Tibial nerve (tissue), 4 donors: ENCODE measurements around the gene TRMT61A. TPM values are rescaled to one million over a fixed set of nuclear protein-coding genes. Genes with fewer than 3 reads are reported as not detected.

Experiments
- DNase-seq, 2 donors: peaks; one replicate each; pipeline ENCODE4 v3.0.0-alpha.2; 2019; ENCODE audit warnings: low spot score in 2 of 2
- H3K27ac ChIP-seq, 4 donors: fragments of 200-600 bp; sonication (generic) in 3 of 4; one replicate each; pipeline ENCODE4 v1.5.1; 2017 to 2019; ENCODE audit warnings: mild to moderate bottlenecking in 1 of 4
- H3K27me3 ChIP-seq, 2 donors: fragments of 200-600 bp; sonication (generic) in 1 of 2; one replicate each; pipeline versions ENCODE4 v1.5.1 to v1.6.0; 2017 to 2019
- H3K36me3 ChIP-seq, 3 donors: fragments of 200-600 bp; sonication (generic); one replicate each; pipeline ENCODE4 v1.5.1; 2018 to 2019
- H3K4me1 ChIP-seq, 4 donors: fragments of 200-600 bp; sonication (generic) in 3 of 4; one replicate each; pipeline ENCODE4 v1.5.1; 2017 to 2019
- H3K4me3 ChIP-seq, 4 donors: fragments of 200-600 bp; sonication (generic) in 3 of 4; one replicate each; pipeline ENCODE4 v1.5.1; 2017 to 2019; ENCODE audit warnings: mild to moderate bottlenecking in 1 of 4, moderate library complexity in 1 of 4
- H3K9me3 ChIP-seq, 4 donors: fragments of 200-600 bp; sonication (generic) in 3 of 4; one replicate each; pipeline ENCODE4 v1.5.1; 2017 to 2019
- CTCF ChIP-seq, 5 experiments: fragments of 200-600 bp in 3 of 5; fragments of 450-650 bp in 2 of 5; sonication (generic) in 3 of 5; IDR thresholded peaks; one replicate each; pipeline ENCODE4 v1.5.1; 2016 to 2019; ENCODE audit warnings: antibody characterized with exemption in 5 of 5, mild to moderate bottlenecking in 3 of 5, moderate library complexity in 2 of 5
- EP300 ChIP-seq, 2 donors: sonication (generic); formaldehyde crosslinking; IDR thresholded peaks; one replicate each; pipeline ENCODE4 v1.6.1; 2017; ENCODE audit warnings: antibody characterized with exemption in 2 of 2, mild to moderate bottlenecking in 1 of 2
- POLR2A ChIP-seq, 2 donors: fragments of 450-650 bp; IDR thresholded peaks; one replicate each; pipeline ENCODE4 v1.6.1; 2017; ENCODE audit warnings: antibody characterized with exemption in 2 of 2, mild to moderate bottlenecking in 2 of 2, moderate library complexity in 2 of 2
- WGBS, 2 donors: methylation state at CpG; one replicate each; pipeline ENCODE4 v1.1.5; 2018; 5-methylcytosine and 5-hydroxymethylcytosine counted together
- total RNA-seq, 4 donors: library from RNA; depleted of rRNA; stranded (reverse); fragments of >200 nt; gene quantifications; one replicate each; pipeline ENCODE4 v1.1.0, GENCODE V29; 2016

Gene TRMT61A
- total RNA-seq, 4 donors from 2014 or later = 17.9 to 32.4 (median 22.4) TPM

GRCh38 chr14:103488960-103489359 lies 40.0 kb upstream of the TRMT61A start:
- TF ChIP-seq POLR2A (IDR thresholded peaks at IDR 0.05) = no peak
- TF ChIP-seq CTCF (IDR thresholded peaks at IDR 0.05) = no peak
- TF ChIP-seq EP300 (IDR thresholded peaks at IDR 0.05) = no peak
- Histone ChIP-seq H3K36me3 (peaks cover 0 to 78% (median 4%) of the 10 kb centered on the region in 3 donors), H3K4me1 (no peaks in the 10 kb centered on the region), H3K4me3 (no peak overlapping the region), H3K27ac (no peak overlapping the region), H3K27me3 (no peaks in the 10 kb centered on the region), H3K9me3 (no peaks in the 10 kb centered on the region)
- WGBS, 2 donors = 69 to 80% methylated on average over 2 of the region's 2 CpGs
- DNase-seq = no peak

DNA sequence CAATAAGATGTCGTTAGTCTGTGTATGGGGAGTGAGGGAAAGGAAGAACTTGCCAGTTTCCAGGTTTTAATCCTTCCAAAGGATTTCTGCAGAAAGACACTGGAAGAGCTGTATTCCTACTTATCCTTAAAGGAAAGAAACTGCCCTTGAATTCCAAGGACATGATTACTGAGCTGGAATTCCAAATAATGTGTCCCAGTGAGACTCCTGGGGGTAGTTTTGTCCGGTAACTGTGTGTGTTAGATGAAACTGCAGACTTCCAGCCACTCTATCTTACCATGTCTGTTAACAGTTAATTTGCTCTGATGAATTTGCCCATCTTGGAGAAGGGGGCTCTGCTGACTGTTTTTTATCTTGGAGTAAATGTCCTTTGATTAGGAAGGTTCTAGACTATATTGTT lies 39.4 kb upstream of the TRMT61A start:
- Histone ChIP-seq H3K9me3 (no peaks in the 10 kb centered on the region), H3K4me1 (no peaks in the 10 kb centered on the region), H3K27ac (no peak overlapping the region), H3K27me3 (no peaks in the 10 kb centered on the region), H3K4me3 (no peak overlapping the region), H3K36me3 (peaks cover 0 to 77% (median 4%) of the 10 kb centered on the region in 3 donors)
- DNase-seq = no peak
- TF ChIP-seq EP300 (IDR thresholded peaks at IDR 0.05) = no peak
- no peak for TF ChIP-seq POLR2A (IDR thresholded peaks at IDR 0.05)
- no peak for TF ChIP-seq CTCF (IDR thresholded peaks at IDR 0.05)
- WGBS, 2 donors = 82 to 88% methylated on average over 2 of the region's 2 CpGs

DNA sequence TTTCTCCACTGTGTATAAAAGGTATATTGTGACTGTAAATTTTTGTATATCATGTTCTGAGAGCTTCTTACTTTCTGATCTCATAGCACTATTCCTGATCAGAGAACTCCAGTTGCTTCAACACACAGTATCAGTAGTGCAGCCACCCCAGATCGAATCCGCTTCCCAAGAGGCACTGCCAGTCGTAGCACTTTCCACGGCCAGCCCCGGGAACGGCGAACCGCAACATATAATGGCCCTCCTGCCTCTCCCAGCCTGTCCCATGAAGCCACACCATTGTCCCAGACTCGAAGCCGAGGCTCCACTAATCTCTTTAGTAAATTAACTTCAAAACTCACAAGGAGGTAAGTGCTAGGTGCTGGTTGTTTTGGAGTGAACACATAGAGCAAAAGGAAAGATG lies 37.3 kb upstream of the TRMT61A start:
- no peak for DNase-seq
- Histone ChIP-seq H3K9me3 (no peaks in the 10 kb centered on the region), H3K4me3 (no peak overlapping the region), H3K4me1 (no peaks in the 10 kb centered on the region), H3K27ac (no peak overlapping the region), H3K36me3 (peaks cover 0 to 92% (median 4%) of the 10 kb centered on the region in 3 donors), H3K27me3 (no peaks in the 10 kb centered on the region)
- TF ChIP-seq CTCF (IDR thresholded peaks at IDR 0.05) (no peak), POLR2A (IDR thresholded peaks at IDR 0.05) (no peak), EP300 (IDR thresholded peaks at IDR 0.05) (no peak)
- whole genome bisulfite sequencing, 2 donors = 89 to 92% methylated on average over 10 of the region's 10 CpGs

GRCh38 chr14:103492156-103492925 lies 36.7 kb upstream of the TRMT61A start:
- H3K4me1 ChIP-seq = no peaks in the 10 kb centered on the region
- no peaks in the 10 kb centered on the region for H3K9me3 ChIP-seq
- TF ChIP-seq POLR2A (IDR thresholded peaks at IDR 0.05) (no peak), CTCF (IDR thresholded peaks at IDR 0.05) (no peak)
- peak overlapping the region in 1 of 4 donors; percentile 1 for H3K27ac ChIP-seq
- DNase-seq = no peak
- H3K4me3 ChIP-seq = no peak overlapping the region
- 57 to 64% methylated on average over 6 of the region's 6 CpGs for WGBS, 2 donors
- H3K36me3 ChIP-seq = peaks cover 0 to 92% (median 2%) of the 10 kb centered on the region in 3 donors
- H3K27me3 ChIP-seq = no peaks in the 10 kb centered on the region

- peaks cover 0 to 68% (median 0%) of the 10 kb centered on the region in 3 donors for H3K36me3 ChIP-seq
- no peak overlapping the region for H3K27ac ChIP-seq
- no peak for TF ChIP-seq CTCF (IDR thresholded peaks at IDR 0.05)
- no peak for TF ChIP-seq EP300 (IDR thresholded peaks at IDR 0.05)
- no peak for TF ChIP-seq POLR2A (IDR thresholded peaks at IDR 0.05)
- peaks cover 0 to 5% (median 4%) of the 10 kb centered on the region in 4 donors for H3K4me1 ChIP-seq
- no peak overlapping the region for H3K4me3 ChIP-seq
- no peaks in the 10 kb centered on the region for H3K9me3 ChIP-seq
- DNase-seq = no peak
- no peaks in the 10 kb centered on the region for H3K27me3 ChIP-seq
- WGBS, 2 donors = 55 to 70% methylated on average over 2 of the region's 2 CpGs
Observed at GRCh38 chr14:103495854-103496253, 33.1 kb upstream of the TRMT61A start.
